ENCODE measurements around the gene HOXC13.

HOXC13 gene

DNA sequence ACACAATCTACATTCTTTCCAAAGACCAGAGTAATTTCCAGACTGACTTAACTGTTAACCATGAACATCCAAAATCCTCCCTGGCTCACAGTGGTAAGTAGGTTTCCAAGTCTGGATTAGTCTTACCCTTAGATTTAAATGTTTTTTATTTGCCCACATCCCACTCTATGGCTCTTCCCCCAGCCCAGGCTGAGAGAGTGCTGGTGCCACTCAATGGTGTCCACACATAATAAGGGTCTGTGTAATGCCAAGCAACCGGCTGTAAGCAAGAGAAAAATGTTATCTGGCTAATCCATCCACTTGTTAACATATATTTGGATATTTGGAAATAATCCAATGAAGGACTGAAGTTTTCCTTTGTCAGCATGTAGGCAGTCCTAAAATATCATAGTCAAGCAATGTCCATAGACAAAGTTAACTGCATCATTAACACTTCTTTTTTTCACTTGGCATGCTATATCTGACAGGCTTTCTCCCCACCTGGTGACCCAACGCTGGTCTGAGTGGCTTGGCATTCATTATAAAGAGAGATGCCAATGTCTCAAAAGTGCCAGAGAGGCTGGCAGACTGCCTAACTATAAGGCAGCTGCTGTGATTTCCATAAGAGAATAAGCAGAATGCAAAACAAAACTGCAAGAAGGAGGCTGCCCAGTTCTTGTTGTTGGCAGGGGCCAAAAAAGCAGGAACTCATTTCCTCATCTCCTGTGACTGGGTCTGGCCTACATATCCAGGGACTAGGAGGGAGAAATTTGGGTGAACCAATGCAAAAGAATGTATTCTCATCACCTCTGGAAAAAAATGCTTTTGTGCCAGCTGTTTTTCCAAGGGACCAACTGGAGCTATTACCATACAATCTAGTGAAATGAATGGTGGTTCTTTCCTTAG lies 13.9 kb upstream of the HOXC13 start:
- no peak for DNase-seq (ENCODE audit: low spot score)

GRCh38 chr12:53927220-53928029 lies 11.2 kb upstream of the HOXC13 start:
- DNase-seq (ENCODE audit: low spot score) = no peak
- TF ChIP-seq, protein P1, sequence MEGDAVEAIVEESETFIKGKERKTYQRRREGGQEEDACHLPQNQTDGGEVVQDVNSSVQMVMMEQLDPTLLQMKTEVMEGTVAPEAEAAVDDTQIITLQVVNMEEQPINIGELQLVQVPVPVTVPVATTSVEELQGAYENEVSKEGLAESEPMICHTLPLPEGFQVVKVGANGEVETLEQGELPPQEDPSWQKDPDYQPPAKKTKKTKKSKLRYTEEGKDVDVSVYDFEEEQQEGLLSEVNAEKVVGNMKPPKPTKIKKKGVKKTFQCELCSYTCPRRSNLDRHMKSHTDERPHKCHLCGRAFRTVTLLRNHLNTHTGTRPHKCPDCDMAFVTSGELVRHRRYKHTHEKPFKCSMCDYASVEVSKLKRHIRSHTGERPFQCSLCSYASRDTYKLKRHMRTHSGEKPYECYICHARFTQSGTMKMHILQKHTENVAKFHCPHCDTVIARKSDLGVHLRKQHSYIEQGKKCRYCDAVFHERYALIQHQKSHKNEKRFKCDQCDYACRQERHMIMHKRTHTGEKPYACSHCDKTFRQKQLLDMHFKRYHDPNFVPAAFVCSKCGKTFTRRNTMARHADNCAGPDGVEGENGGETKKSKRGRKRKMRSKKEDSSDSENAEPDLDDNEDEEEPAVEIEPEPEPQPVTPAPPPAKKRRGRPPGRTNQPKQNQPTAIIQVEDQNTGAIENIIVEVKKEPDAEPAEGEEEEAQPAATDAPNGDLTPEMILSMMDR (IDR thresholded peaks at IDR 0.05; ENCODE audit: extremely low read depth, missing control alignments) = no peak

More for the DNA sequence above, 13.9 kb upstream of the HOXC13 start:
- TF ChIP-seq, protein P1 (IDR thresholded peaks at IDR 0.05; ENCODE audit: extremely low read depth, missing control alignments) = no peak

GRCh38 chr12:53928054-53928835 lies 10.4 kb upstream of the HOXC13 start:
- no peak for DNase-seq (ENCODE audit: low spot score)
- TF ChIP-seq, protein P1 (IDR thresholded peaks at IDR 0.05; ENCODE audit: extremely low read depth, missing control alignments) = no peak

- DNase-seq (ENCODE audit: low spot score) = no peak
- TF ChIP-seq, protein P1 (IDR thresholded peaks at IDR 0.05; ENCODE audit: extremely low read depth, missing control alignments) = no peak
Observed at GRCh38 chr12:53929527-53929926, 9.1 kb upstream of the HOXC13 start.

GRCh38 chr12:53930591-53931255 lies 7.9 kb upstream of the HOXC13 start:
- TF ChIP-seq, protein P1 (IDR thresholded peaks at IDR 0.05; ENCODE audit: extremely low read depth, missing control alignments) = no peak
- DNase-seq (ENCODE audit: low spot score) = no peak

DNA sequence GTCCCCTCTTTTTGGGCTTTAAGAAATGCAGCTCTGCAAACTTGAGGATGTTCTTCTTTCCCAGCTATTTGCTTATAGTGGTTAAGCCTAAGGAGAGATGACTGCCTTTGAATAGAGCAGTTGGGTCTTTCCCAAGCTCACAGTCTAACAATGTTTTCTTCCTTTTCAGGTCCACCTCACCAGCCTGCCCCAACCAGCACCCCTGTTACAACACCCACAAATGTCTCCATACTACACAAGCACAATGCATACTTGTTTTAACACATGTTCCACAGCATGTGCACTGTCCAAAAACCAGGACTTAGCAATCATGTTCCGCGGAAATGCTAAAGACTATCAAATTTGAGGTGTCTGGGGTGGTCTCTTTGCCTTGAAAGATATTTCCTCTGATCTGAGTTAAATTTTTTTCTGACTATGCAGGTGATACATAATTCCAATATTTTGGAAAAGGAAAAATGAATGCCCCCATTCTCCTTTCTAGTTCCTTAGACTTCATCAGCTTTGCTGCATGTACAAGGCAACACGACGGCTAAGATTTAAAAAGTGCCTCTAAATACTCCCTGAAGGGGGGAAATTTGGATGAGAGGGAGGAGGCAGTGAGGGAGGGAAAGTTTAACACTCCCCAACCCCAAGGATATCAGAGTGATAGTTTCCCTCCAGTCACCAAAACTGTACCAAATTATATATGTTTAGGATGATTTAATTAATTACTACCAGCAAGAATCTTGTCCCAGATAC lies 6.6 kb upstream of the HOXC13 start:
- DNase-seq (ENCODE audit: low spot score) = no peak
- TF ChIP-seq, protein P1 (IDR thresholded peaks at IDR 0.05; ENCODE audit: extremely low read depth, missing control alignments) = no peak
